GM10847 (cell line): Measurements from ENCODE around the gene SRGAP3.

Source experiments
- POLR2A ChIP-seq: IDR thresholded peaks from 2 replicates; pipeline ENCODE4 v1.6.1; 2011; ENCODE audit not compliant: insufficient read length; ENCODE audit errors: extremely low read depth

SRGAP3 gene

GRCh38 chr3:9021271-9022009, 228.0 kb downstream of the SRGAP3 start:
- no peak for TF ChIP-seq POLR2A

GRCh38 chr3:9020426-9020825, 229.0 kb downstream of the SRGAP3 start:
- no peak for TF ChIP-seq POLR2A

GRCh38 chr3:9019259-9019961, 230.0 kb downstream of the SRGAP3 start:
- no peak for TF ChIP-seq POLR2A

GRCh38 chr3:9015250-9015649, 234.2 kb downstream of the SRGAP3 start:
- no peak for TF ChIP-seq POLR2A

GRCh38 chr3:9013782-9014563, 235.5 kb downstream of the SRGAP3 start:
- TF ChIP-seq POLR2A = no peak

- no peak for TF ChIP-seq POLR2A
Measured at GRCh38 chr3:9012521-9012920, 236.9 kb downstream of the SRGAP3 start.

- no peak for TF ChIP-seq POLR2A
Measured at GRCh38 chr3:9009976-9010545, 239.4 kb downstream of the SRGAP3 start.

GRCh38 chr3:9008550-9009255, 240.7 kb downstream of the SRGAP3 start:
- no peak for TF ChIP-seq POLR2A

GRCh38 chr3:9007928-9008327, 241.5 kb downstream of the SRGAP3 start:
- TF ChIP-seq POLR2A = no peak

- TF ChIP-seq POLR2A = no peak
Measured at GRCh38 chr3:9007213-9007612, 242.2 kb downstream of the SRGAP3 start.

GRCh38 chr3:9000041-9000440, 249.4 kb downstream of the SRGAP3 start:
- TF ChIP-seq POLR2A = no peak

- TF ChIP-seq POLR2A = no peak
Measured at GRCh38 chr3:8997151-8997550, 252.3 kb downstream of the SRGAP3 start.

- no peak for TF ChIP-seq POLR2A
Measured at GRCh38 chr3:8996681-8997121, 252.7 kb downstream of the SRGAP3 start.

GRCh38 chr3:8996216-8996615, 253.2 kb downstream of the SRGAP3 start:
- no peak for TF ChIP-seq POLR2A

GRCh38 chr3:8994226-8994625, 255.2 kb downstream of the SRGAP3 start:
- TF ChIP-seq POLR2A = no peak
